Cardiac fibroblast (primary cell): ENCODE measurements around the gene EPOP.

Experiments used
- DNase-seq, 2 donors: peaks; one replicate each; pipeline versions ENCODE4 v3.0.0 to v3.0.0-alpha.2; 2010; ENCODE audit warnings: low read depth in 2 of 2
- H3K4me3 ChIP-seq, 2 donors: replicated peaks in 1 of 2; 1 replicate in 1 of 2; 2 replicates in 1 of 2; pipeline ENCODE4 v1.5.1; 2011; ENCODE audit warnings: low read depth in 2 of 2, low read length in 2 of 2, mild to moderate bottlenecking in 2 of 2, moderate library complexity in 1 of 2
- TF ChIP-seq, protein P1 (sequence below): IDR thresholded peaks from one replicate; pipeline ENCODE4 v1.5.1; 2011; ENCODE audit warnings: low read depth, mild to moderate bottlenecking, low read length, inconsistent platforms

EPOP gene

DNA sequence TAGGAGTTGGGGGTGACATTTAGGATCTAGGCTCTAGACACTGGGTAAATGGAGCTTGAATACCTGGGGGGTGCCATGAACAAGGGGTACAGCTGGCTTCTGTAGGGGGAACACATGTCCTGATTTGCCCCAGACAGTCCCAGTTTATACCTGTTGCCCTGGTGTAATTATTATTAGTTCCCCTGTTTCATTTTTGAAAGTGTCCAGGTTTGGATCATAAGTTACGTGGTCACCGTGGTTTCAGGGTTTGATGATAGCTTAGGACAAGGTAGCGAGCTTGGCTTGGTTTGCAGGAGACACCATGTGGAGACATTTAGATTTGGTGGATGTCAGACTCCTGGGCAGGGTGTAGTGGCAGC, 35.8 kb upstream of the EPOP start:
- TF ChIP-seq, protein P1, sequence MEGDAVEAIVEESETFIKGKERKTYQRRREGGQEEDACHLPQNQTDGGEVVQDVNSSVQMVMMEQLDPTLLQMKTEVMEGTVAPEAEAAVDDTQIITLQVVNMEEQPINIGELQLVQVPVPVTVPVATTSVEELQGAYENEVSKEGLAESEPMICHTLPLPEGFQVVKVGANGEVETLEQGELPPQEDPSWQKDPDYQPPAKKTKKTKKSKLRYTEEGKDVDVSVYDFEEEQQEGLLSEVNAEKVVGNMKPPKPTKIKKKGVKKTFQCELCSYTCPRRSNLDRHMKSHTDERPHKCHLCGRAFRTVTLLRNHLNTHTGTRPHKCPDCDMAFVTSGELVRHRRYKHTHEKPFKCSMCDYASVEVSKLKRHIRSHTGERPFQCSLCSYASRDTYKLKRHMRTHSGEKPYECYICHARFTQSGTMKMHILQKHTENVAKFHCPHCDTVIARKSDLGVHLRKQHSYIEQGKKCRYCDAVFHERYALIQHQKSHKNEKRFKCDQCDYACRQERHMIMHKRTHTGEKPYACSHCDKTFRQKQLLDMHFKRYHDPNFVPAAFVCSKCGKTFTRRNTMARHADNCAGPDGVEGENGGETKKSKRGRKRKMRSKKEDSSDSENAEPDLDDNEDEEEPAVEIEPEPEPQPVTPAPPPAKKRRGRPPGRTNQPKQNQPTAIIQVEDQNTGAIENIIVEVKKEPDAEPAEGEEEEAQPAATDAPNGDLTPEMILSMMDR, result no peak
- no peak overlapping the region for H3K4me3 ChIP-seq
- no peak for DNase-seq

DNA sequence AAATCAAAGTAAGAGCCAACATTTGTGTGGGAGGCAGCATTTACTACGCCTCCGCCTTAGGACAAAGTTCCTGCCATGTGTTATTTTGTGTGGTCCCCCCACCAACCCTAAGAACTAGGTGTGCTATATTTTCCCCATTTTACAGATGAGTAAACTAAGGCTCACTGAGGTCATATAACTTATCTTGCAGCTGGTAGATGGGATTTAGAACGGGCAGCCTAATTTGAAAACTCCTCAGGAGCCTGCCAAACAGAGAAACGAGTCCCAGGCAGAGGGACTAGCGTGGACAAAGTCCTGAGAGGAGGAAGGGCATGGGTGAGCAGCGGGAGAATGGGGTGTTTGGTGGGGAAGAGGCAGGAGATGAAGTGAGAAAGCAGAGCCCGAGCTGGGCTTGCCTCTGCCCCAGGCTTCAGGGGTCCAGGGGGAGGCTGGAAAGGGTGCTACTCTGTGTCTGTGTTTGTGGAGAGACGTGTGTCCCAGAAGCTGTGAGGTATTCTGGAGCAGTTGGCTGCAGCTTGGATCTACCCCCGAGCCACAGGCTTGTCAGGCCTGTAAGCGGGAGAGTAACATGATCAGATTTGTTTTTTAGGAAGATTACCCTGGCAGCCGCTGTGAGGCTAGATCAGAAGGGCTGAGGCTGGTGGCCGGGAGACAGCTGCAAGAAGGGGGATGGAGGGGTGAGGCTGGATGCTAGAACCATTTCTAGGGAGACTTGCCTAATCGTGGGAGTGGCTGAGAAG, 35.3 kb upstream of the EPOP start:
- no peak overlapping the region for H3K4me3 ChIP-seq
- TF ChIP-seq, protein P1, result no peak
- no peak for DNase-seq

DNA sequence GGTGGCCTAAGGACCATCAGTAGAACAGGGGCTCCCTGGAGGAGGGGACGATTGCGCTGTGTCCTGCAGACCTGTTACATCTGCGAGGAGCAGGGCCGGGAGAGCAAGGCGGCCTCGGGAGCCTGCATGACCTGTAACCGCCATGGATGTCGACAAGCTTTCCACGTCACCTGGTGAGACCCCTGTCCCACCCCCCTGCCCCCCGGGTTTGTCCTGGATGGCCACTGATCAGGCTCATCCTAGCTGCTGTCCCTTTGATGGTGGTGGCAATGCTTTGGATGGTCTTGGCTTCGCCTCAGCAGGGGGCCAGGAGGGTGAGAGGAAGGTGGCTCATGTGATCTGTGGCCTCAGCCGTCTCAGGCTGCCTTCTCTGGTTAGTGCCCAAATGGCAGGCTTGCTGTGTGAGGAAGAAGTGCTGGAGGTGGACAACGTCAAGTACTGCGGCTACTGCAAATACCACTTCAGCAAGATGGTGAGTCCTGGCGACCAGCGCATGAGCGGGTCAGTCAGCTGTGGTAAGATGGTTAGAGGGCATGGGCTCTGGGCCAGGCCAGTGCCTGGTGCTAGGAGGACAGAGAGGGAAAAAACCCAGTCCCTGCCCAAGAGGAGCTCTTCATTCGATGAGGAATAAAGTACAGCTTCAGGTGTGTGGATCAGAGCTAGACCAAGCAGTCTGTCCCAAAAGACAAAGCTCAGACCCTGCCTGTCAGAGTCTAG, 34.5 kb upstream of the EPOP start:
- no peak for DNase-seq
- H3K4me3 ChIP-seq, result no peak overlapping the region
- TF ChIP-seq, protein P1, result no peak

DNA sequence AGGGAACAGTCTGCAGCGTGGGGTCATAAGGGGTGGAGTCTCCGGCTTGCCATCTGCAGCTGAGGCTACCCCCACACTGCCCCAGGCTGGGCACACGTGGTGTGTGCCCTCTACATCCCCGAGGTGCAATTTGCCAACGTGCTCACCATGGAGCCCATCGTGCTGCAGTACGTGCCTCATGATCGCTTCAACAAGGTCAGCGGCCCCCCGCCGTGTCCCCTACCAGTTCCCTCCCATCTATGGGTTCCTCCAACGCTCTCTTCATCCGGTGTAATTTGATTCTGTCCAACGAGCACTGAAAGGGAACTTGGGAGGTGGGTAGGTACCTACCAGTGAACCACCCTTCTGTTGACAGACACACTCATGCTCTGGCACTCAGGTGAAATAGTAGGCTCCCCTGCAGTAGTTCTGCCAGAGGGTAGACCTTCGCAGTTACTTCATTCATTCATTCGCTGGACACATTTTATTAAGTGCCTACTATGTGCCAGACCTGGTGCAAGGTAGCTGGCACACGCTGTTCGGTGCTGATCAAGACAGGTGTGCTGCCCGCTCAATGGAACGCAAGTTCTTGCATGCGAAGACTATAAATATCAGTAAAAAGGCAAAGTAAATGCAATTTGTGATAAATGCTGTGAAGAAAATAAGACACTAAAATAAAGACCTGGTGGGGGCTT, 33.1 kb upstream of the EPOP start:
- TF ChIP-seq, protein P1, result no peak
- no peak overlapping the region for H3K4me3 ChIP-seq
- no peak for DNase-seq

DNA sequence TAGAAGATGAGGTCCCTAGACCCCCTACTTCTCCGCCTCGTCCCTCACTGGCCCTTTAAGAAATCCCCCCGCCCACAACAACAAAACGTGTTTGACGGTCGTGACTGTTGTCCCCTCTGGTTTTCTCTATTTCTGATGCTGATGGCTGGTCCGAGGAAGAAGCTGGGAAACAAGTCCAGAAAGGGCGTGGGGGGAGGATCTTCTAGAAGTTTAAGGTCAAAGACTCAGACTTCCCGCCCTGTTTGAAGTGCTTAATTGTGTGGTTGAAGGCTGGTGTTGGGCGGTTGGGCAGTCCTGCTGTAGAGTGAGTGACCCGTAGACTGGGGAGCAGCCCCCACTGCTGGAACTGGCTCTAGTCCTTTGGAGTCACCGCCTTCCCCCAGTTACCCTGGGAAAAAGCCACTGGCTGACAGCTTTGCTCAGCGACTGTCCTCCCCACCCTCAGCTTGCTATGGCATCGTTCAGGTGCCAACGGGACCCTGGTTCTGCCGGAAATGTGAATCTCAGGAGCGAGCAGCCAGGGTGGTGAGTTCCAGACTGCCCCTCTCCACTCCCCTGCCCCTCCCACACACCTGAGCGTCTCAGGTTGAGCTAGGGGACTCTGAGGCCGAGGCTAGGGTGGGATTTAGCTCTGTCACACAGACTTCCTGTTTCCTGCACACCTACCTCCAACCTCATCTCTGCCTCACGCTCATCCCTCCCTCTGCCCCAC, 31.9 kb upstream of the EPOP start:
- peak in 1 of 2 donors; percentile 28 for DNase-seq
- TF ChIP-seq, protein P1, result no peak
- H3K4me3 ChIP-seq, result peak overlapping the region; percentile 77 to 84

DNA sequence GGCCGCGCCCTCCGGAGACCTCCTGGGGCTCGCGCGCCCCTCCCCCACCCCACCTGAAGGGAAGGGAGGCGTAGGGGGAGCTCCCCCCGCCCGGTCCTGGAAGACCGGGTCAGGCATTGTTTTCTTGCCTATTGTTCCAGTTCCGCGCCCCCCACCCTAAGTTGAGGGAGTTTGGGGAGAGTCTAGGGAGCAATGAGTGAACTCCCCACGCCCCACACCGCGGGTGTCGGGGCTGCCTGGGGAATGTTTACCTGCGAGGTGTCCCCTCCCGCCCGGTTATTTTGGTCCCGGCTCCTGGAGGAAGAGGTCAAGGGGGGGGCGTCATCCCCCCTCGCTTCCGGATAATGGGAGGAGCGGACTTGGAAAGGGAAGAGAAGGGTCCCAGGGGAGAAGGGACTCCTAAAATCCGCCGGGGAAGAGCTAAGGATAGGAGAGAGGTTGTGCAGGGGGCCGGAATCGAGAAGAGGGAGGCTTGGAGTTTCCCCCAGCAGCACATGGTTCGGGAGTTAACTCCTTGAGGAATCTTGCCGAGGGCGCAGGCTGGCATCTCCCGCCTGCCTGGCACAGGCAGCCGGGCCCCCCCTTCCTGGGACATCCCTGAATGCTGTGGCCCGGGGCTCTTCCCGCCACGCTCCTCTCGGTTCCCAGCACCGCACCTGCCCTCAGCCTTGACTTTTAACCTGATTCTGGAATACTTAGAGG, 31.2 kb upstream of the EPOP start:
- peak; percentile 41 to 56 for DNase-seq
- H3K4me3 ChIP-seq, result peak overlapping the region; percentile 77 to 84
- TF ChIP-seq, protein P1, result no peak
